Activated naive CD8-positive, alpha-beta T cell treated with anti-CD3 and anti-CD28 coated beads for 36 hours (primary cell): Measurements from ENCODE around the gene CLBA1. TPM values are rescaled to one million over a fixed set of nuclear protein-coding genes. Genes with fewer than 3 reads are reported as not detected.

ENCODE experiments used
- DNase-seq: peaks from one replicate; pipeline ENCODE4 v3.0.0; 2021
- H3K27ac Mint-ChIP-seq: one replicate; pipeline ENCODE4 v1.8.0; 2022; ENCODE audit warnings: mild to moderate bottlenecking, moderate library complexity, mixed read lengths
- H3K27me3 Mint-ChIP-seq: one replicate; pipeline ENCODE4 v1.8.0; 2022; ENCODE audit warnings: mild to moderate bottlenecking, mixed read lengths
- H3K36me3 Mint-ChIP-seq: one replicate; pipeline ENCODE4 v1.8.0; 2021; ENCODE audit warnings: mild to moderate bottlenecking, mixed read lengths
- H3K4me1 Mint-ChIP-seq: one replicate; pipeline ENCODE4 v1.8.0; 2021; ENCODE audit warnings: mixed read lengths
- H3K4me3 Mint-ChIP-seq: one replicate; pipeline ENCODE4 v1.8.0; 2022; ENCODE audit warnings: mild to moderate bottlenecking, moderate library complexity, mixed read lengths
- H3K9me3 Mint-ChIP-seq: one replicate; pipeline ENCODE4 v1.8.0; 2022; ENCODE audit warnings: mixed read lengths
- total RNA-seq, 2 experiments: library from RNA; stranded (reverse); gene quantifications; one replicate each; pipeline ENCODE4 v1.2.3, GENCODE V29; 2021

CLBA1 gene
- total RNA-seq, 2 experiments from 2014 or later = 1.5 to 1.9 TPM

DNA sequence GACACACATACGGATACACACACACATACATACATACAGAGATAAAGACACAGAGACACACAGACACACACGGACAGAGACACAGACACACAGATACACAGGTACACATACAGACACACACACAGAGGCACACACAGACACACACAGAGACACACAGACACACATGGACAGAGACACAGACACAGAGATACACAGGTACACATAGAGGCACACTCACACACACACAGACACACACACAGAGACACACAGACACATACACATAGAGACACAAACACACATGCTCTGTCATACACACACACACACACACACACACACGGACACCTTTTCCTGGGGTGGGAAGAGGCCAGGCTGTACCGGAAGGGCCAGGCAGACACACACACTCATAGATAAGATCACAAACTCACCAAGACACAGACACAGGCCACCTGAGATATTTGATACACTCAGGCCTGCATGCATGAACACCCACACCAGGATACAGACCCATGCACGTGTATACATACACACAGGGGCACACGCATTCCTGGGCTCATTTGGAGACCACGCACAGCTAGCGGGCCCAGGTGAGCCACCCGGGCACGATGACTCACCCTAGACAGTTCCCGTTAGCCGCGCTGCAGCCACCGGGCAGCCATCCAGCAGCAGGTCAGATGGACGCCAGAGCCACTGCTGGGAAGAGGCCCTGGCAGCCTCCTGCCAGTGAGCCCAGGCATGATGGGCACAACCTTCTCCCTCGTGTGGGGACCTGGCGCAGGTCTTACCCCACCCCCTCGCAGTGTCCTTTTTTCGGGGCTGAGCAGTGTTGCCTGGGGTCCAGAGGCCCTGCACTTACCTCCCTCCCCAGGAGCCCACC, 5.6 kb upstream of the CLBA1 start:
- DNase-seq = no peak
- Mint-ChIP-seq H3K4me3 (no peak overlapping the region), H3K36me3 (no peaks in the 10 kb centered on the region), H3K9me3 (no peaks in the 10 kb centered on the region), H3K27me3 (peaks cover 26% of the 10 kb centered on the region), H3K4me1 (peaks cover 9% of the 10 kb centered on the region), H3K27ac (no peak overlapping the region)

DNA sequence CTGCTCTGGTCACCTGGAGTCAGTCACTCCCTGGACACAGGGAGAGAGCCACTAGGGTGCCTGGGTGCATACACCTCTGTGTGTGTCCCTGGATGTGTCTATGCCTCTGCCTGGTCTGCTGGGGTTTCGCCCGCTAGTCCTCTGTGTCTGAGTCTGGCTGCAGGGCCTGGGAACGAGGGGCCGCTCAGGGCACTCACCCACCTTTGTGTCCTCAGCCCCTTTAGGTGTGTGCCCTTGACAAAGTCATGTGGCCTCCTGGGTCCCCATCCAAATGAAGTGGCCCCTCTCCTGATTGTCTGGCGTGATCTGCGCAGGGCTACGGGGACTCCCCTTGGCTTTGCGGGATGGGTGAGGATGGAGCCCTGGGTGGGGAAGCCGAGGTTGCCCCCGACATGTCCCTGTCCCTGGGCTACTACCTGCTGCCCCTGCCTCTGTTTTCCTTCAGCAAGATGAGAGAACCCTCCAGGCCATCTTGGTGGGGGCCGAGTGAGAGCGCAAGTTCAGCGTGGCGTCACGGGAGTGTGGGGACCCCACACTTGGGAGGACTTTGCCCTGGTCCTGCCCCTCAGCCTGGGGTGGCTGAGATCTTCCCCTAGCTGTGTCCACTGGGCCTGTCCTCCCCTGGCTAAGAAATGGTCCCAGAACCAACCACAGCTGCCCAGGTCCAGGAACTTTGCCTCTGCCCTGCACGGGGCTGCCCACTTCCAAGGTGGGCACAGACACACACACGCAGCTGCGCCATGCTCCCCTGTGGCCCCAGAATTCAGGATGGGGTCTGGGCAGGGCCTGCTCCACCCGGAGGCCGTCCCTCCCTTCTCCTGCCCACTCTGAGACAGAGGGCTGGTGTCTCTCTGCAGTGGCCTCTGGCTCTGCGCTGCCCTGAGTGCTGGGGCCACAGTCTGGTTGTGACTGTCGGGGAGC, 4.7 kb upstream of the CLBA1 start:
- peaks cover 6% of the 10 kb centered on the region for H3K4me1 Mint-ChIP-seq
- no peaks in the 10 kb centered on the region for H3K36me3 Mint-ChIP-seq
- no peak for DNase-seq
- no peak overlapping the region for H3K27ac Mint-ChIP-seq
- H3K27me3 Mint-ChIP-seq = peaks cover 26% of the 10 kb centered on the region
- no peak overlapping the region for H3K4me3 Mint-ChIP-seq
- H3K9me3 Mint-ChIP-seq = no peaks in the 10 kb centered on the region

DNA sequence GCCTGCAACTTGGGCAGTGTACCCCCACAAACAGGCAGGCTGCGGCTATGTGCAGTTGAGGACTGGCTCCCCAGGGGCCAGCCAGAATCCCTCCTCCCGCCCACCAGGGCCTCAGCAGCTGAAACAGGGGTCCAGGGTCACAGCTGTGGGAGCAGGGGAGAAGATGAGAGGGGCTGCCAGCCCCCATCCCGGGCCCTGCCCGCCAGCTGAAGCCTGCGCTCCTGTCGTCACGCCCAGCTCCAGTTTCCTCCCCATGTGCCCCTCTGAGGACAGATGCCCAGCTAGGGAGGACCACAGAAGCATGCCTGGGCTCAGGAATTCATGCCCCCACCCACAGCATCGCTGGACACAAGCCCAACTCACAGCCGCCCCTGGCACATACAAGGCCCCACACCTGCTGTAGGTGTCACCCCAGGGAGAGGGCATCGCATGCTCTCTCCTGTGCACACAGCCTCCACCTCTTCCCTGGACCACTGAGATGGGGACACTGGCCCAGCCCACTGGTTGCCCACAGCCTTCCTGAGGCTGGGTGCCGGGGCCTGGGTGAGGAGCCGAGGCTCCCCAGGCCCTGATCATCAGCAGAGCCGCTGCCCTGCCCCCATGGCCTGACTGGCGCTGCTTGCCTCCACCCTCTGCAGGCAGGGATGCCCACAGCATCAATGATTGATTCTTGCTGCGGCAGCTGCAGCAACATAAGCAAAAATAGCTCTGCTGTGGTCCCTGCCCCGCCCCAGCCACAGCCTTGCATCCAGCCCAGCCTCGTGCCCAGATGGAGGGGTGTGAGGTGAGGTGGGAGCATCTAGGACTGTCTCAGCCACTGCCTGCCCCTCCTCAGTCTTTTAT, 3.7 kb upstream of the CLBA1 start:
- peaks cover 2% of the 10 kb centered on the region for H3K4me1 Mint-ChIP-seq
- no peak overlapping the region for H3K27ac Mint-ChIP-seq

DNA sequence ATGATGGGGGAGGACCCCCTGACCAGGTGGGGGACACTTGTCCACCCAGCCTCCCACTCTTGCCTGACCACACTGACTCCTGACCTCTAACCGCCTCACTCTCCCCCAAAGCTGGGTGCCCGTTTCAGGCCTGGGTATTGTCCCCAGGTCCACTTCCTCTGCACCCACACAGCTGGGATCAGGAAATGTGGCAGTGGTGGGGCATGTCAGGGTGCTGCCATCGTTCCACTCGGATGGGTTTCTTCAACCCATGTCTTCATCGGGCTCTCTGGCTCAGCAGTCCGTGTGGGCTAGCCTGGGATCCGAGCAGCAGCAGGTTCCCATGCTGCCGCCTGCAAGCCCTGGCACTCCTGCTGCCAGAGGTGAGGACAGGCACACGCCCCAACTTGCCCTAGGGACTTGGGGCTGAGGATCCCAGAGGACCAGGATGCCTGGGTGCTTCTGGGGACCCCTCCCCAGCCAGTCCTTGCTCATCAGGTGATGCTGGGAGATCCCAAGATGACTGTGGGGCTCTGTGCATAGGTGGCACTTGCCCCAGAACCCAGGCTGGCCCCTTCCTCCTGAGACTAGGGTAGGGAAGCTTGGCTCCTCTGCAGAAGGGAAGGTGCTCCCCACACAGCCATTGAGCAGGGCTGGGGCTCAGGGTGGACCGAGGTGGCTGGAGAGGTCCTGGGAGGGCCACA, 2.9 kb upstream of the CLBA1 start:
- peaks cover 9% of the 10 kb centered on the region for H3K27me3 Mint-ChIP-seq
- no peak for DNase-seq
- no peak overlapping the region for H3K4me3 Mint-ChIP-seq
- peaks cover 1% of the 10 kb centered on the region for H3K4me1 Mint-ChIP-seq
- no peaks in the 10 kb centered on the region for H3K36me3 Mint-ChIP-seq
- no peak overlapping the region for H3K27ac Mint-ChIP-seq
- no peaks in the 10 kb centered on the region for H3K9me3 Mint-ChIP-seq

More for the DNA sequence above, 3.7 kb upstream of the CLBA1 start:
- no peaks in the 10 kb centered on the region for H3K36me3 Mint-ChIP-seq
- H3K4me3 Mint-ChIP-seq = no peak overlapping the region
- peaks cover 16% of the 10 kb centered on the region for H3K27me3 Mint-ChIP-seq
- DNase-seq = no peak
- no peaks in the 10 kb centered on the region for H3K9me3 Mint-ChIP-seq

DNA sequence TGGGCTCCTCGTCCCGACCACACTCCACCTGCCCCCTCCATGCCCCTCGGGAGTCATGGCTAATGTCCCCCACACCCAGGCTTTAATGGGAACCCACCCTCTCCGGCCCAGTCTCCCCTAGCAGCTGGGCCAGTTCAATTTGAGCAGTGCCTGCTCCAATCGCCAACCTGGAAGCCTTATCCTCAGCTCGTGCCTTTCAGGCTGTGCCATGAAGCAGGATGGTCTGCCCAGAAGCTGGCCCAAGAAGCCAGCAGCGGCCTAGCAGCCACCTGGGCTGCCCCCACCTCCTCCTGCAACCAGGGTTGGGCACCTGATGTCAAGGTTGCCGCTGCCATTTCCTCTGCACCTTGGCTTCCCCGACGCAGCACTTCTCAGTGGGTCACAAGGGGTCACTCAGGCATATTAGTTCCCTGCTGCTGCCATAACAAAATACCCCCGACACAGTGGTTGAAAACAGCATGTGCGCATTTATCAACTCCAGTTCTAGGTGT, 2.3 kb upstream of the CLBA1 start:
- H3K27me3 Mint-ChIP-seq = peaks cover 6% of the 10 kb centered on the region
- H3K36me3 Mint-ChIP-seq = no peaks in the 10 kb centered on the region
- no peak overlapping the region for H3K27ac Mint-ChIP-seq
- DNase-seq = no peak
- H3K4me1 Mint-ChIP-seq = no peaks in the 10 kb centered on the region
- H3K9me3 Mint-ChIP-seq = no peaks in the 10 kb centered on the region
- H3K4me3 Mint-ChIP-seq = no peak overlapping the region

DNA sequence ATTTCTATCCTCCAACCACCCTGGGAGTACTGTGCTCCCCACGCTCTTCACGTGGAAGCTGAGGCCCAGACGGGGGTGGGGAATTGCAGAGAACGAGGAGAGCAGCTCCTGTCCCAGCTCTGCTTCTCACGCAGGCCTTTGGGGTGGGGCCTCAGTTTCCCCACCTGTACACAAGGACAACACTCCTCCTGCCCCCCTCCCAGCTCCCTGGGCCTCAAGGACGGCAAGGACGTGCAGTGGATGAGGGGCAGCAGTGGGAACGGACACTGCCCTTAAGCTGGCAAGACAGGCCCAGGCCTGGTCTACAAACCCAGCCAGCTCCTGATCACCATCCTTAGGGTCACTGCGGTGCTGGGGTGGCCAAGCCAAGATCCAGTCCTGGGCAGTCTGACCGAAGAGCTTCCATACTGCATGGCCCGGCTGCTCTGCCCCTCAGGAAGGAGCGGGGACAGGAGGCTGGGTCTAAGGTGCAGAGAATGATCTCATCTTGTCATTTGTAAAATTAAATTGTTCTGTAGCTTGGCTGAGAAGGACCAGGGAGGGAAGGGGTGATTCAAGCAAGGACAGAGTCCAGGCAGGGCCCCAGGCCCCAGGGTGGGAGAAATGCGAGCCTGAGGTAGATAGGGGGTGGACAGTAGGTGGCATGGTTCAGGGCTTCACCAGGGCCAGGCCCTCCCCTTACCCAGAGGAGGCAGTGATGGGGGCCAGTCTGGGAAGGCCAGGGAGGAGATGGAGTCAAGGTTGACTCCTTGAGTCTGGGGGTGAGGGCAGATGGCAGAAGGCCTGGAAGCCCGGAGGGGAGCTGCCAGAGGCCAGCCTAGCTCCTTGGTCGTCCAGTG, 1.3 kb upstream of the CLBA1 start:
- Mint-ChIP-seq H3K9me3 (no peaks in the 10 kb centered on the region), H3K4me3 (peak overlapping the region; percentile 61), H3K36me3 (no peaks in the 10 kb centered on the region), H3K4me1 (no peaks in the 10 kb centered on the region), H3K27me3 (no peaks in the 10 kb centered on the region), H3K27ac (peak overlapping the region; percentile 52)
- DNase-seq = no peak

DNA sequence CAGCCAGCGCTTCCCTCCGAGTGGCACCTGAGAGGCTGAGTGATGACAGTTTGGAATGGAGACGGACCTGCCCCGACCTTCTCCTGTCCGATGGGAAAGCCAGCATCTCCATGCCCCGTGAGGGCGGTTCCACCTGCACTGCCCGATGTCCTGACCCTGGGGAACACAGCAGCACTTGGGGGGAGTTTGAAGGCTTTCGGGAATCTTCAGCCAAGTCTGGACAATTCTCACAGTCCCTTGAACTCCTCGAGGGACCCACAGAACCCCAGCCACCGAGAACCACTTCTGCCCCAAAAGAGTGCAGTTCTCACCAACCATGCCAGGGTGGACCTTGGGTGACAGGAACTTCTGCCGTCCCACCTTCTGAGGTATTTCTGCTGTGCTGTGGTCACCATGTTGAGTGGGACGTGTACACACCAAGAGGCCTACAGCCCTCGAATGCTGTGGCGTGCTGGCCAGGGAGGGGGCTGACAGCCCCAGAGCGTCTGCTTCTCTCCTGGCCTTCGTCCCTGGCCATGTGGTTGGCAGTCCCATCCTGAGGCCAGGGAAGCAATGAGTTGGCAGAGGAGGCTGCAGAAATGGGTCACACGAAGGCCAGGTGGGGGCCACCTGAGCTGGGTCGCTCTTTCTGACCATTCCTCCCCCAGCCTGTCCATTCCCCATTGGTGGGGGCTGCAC, 1.0 kb downstream of the CLBA1 start:
- no peaks in the 10 kb centered on the region for H3K27me3 Mint-ChIP-seq

DNA sequence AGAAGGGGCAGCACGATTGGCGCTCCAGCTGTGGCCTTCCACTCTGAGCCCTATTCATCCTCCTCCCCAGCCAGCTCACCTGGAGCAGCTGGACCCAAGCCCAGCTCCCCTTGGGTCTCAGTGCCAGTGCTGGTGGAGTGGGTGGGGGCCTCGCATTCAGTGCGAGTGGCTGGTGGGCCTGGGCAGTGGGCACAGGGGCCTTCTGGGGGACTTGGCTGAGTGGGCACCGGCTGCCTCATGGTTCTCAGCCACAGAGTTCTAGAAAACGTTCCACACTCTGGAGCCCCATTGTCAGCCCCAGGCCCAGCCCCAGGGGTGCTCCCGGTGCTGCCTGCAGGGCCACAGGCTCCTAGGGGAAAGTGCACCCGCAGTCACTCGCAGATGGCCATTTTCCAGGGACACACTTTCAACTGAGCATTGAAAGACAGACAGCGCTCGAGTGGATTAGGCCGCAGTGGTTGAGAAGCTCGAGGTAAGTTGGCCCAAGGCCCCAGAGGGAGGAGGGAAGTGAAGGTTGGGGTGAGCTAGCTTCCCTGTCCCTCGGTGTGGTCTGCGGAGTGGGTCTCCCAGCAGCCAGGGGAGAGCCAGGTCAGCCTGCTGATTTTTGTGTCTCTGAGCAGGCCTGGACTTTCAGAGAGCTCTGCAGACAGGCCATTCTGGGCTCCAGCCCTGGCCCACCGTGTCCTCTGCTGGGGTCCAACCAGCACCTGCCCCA, 3.8 kb downstream of the CLBA1 start:
- peaks cover 1% of the 10 kb centered on the region for H3K9me3 Mint-ChIP-seq
- peaks cover 6% of the 10 kb centered on the region for H3K36me3 Mint-ChIP-seq
- no peaks in the 10 kb centered on the region for H3K4me1 Mint-ChIP-seq
- H3K27ac Mint-ChIP-seq = no peak overlapping the region
- no peak for DNase-seq
- no peak overlapping the region for H3K4me3 Mint-ChIP-seq
- H3K27me3 Mint-ChIP-seq = no peaks in the 10 kb centered on the region

More for the DNA sequence above, 1.0 kb downstream of the CLBA1 start:
- Mint-ChIP-seq H3K4me3 (peak overlapping the region; percentile 69), H3K9me3 (no peaks in the 10 kb centered on the region), H3K36me3 (peaks cover under 1% of the 10 kb centered on the region), H3K27ac (no peak overlapping the region), H3K4me1 (no peaks in the 10 kb centered on the region)
- DNase-seq = no peak

DNA sequence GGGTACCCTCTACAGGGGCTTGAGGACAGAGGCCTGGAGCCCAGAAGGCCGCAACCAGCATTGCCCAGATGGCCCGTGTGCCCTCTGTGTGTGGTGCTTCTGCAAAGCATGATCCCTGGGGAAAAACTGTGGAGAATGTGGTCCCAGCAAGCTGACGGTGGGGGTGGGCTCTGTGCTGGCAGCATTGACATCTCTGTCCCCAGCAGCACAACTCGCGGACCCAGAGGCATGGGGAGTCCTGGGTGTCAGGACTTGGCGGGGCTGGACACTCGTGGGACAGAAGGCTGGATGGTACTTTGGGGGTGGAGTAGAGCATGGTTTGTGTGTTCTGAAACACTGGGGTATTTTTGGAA, 4.3 kb downstream of the CLBA1 start:
- Mint-ChIP-seq H3K27me3 (no peaks in the 10 kb centered on the region), H3K36me3 (peaks cover 6% of the 10 kb centered on the region), H3K4me1 (no peaks in the 10 kb centered on the region), H3K4me3 (no peak overlapping the region), H3K27ac (no peak overlapping the region), H3K9me3 (peaks cover 1% of the 10 kb centered on the region)
- no peak for DNase-seq

DNA sequence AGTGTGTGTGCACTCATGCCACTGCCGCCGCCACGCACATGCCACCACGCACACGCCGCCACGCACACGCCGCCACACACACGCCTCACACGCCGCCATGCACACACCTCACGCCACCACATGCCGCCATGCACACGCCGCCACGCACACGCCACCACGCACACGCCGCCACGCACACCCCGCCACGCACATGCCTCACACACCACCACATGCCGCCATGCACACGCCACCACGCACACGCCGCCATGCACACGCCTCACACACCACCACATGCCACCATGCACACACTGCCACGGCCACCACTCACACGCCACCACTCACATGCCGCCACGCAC, 6.3 kb downstream of the CLBA1 start:
- H3K27ac Mint-ChIP-seq = no peak overlapping the region

DNA sequence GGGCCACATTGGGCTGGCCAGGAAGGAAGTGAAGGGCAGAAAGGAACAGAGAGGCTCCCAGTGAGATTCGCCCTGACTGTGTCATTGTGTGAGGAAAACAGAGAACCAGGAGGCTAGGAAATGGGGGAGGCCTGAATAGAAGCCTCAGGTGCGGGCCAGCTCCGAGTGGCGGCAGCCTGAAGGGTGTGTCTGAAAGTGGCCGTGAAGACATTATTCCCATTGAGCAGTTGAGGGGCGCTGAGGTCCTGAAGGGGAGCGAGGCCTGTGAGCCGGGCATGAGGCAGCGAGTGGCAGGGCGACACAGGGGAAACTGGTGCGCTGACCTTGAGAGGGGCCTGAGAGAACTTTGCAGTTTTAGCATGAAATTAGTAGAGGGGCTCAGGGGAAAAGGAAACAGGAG, 6.9 kb downstream of the CLBA1 start:
- Mint-ChIP-seq H3K4me3 (no peak overlapping the region), H3K27ac (no peak overlapping the region), H3K36me3 (peaks cover 6% of the 10 kb centered on the region), H3K27me3 (no peaks in the 10 kb centered on the region), H3K9me3 (peaks cover 1% of the 10 kb centered on the region), H3K4me1 (no peaks in the 10 kb centered on the region)
- DNase-seq = no peak

More for the DNA sequence above, 6.3 kb downstream of the CLBA1 start:
- no peak for DNase-seq
- Mint-ChIP-seq H3K36me3 (peaks cover 6% of the 10 kb centered on the region), H3K27me3 (no peaks in the 10 kb centered on the region), H3K4me3 (no peak overlapping the region), H3K9me3 (peaks cover 1% of the 10 kb centered on the region), H3K4me1 (no peaks in the 10 kb centered on the region)

DNA sequence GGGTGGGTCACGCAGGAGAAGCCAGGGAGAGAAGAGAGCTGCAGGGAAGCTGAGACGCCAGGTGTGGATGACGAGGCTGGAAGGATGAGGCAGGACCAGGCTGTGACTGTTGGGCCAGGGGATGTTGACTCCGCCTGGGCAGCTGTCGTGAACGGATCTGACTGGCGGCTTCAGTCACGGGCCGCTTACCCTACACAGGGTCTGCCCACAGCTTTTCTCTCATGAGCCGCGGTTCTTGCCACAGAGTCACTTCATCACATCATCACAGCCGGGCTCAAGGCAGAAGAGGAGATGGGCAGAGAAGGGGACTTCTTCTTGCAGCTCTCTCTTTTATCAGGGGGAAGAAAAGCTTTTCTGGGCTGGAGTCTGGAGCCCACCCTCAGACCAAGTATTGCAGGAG, 7.7 kb downstream of the CLBA1 start:
- Mint-ChIP-seq H3K9me3 (peaks cover 1% of the 10 kb centered on the region), H3K36me3 (peaks cover 6% of the 10 kb centered on the region), H3K27ac (peak overlapping the region; percentile 25), H3K4me1 (no peaks in the 10 kb centered on the region), H3K27me3 (no peaks in the 10 kb centered on the region), H3K4me3 (no peak overlapping the region)
- no peak for DNase-seq
